ENCODE measurements around the gene FBLN1.

DNA sequence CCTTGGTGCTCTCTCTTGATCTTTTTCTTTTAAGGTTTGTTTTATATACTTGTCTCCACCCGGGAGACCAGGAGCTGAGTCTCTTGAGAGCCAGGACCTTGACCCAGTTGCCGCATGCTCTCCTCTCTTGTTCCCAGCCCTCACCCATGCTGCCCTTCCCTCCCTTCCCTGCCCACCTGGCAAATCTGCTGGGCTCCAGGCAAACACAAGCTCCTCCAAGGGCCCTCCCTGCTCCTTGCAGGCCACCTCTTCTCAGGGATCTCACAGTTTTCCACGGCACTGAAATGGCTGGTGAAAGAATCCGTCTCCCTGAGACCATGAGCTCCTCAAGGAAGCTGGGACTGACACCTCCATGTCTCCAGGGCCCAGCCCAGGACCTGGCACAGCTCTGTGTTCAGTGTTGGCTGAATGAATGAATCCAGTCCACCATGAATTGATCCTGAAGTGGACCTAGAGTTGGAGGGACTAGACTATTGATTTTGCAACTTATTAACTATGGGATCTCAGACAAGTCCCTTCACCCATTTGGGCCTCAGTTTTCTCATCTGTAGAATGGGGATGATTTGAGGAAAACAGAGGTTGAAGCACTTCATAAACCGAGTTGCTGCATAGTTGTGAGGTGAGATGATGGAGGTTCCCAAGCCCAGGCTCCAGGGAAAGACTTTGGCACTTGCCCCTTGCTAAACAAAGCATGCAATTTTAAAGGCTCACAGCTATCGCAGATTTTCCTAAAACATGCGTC is 25.1 kb upstream of the FBLN1 start:
- TF ChIP-seq, protein P1, sequence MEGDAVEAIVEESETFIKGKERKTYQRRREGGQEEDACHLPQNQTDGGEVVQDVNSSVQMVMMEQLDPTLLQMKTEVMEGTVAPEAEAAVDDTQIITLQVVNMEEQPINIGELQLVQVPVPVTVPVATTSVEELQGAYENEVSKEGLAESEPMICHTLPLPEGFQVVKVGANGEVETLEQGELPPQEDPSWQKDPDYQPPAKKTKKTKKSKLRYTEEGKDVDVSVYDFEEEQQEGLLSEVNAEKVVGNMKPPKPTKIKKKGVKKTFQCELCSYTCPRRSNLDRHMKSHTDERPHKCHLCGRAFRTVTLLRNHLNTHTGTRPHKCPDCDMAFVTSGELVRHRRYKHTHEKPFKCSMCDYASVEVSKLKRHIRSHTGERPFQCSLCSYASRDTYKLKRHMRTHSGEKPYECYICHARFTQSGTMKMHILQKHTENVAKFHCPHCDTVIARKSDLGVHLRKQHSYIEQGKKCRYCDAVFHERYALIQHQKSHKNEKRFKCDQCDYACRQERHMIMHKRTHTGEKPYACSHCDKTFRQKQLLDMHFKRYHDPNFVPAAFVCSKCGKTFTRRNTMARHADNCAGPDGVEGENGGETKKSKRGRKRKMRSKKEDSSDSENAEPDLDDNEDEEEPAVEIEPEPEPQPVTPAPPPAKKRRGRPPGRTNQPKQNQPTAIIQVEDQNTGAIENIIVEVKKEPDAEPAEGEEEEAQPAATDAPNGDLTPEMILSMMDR (IDR thresholded peaks at IDR 0.05), result no peak
- no peak for TF ChIP-seq POLR2A (IDR thresholded peaks at IDR 0.05)
